Stimulated activated CD4-positive, alpha-beta T cell treated with anti-CD3 and anti-CD28 coated beads, Interleukin-12 subunit alpha, Interleukin-12 subunit beta, amount 100 ng/mL, for 4 hours (primary cell): Measurements from ENCODE around the gene RPS6KC1.

Source experiments
- DNase-seq: peaks from one replicate; pipeline ENCODE4 v3.0.0-alpha.2; 2020

Gene RPS6KC1

DNA sequence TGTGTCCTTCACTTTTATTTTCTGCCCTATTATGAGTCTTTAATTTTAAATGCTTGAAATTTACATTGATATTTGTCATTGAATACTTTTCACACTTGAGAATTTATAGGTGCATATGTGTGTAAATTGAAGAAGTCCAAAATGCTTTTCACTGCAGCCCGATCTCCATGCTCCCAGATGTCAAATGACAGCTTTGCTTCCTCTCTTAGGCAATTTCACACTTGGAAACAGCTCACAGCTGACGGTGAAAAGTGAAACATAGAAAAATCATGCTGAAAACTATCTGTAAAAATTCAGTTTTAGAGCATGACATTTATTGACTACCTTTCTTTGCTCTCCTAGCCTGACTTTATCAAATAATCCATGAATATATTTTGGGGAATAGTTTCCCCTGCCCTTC lies 196.0 kb downstream of the RPS6KC1 start:
- no peak for DNase-seq

DNA sequence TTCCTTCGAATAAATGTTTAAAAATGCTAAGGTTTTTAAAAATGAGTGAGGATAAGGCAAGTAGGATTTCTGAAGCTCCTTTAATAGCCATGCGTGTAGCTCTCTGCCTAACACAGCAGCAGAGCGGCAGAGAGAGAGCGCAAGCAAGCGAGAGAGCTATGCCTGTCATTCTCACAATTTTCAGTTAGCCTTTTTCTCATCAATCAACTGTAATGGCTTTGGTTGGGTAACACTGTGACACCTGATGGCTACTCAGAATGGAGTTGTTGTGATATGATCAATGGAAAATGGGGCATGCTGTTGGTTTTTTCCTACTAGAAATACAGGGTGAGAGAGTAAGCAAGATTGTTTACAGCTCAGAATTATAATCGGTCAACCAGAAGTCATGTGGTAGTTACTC lies 198.4 kb downstream of the RPS6KC1 start:
- no peak for DNase-seq

DNA sequence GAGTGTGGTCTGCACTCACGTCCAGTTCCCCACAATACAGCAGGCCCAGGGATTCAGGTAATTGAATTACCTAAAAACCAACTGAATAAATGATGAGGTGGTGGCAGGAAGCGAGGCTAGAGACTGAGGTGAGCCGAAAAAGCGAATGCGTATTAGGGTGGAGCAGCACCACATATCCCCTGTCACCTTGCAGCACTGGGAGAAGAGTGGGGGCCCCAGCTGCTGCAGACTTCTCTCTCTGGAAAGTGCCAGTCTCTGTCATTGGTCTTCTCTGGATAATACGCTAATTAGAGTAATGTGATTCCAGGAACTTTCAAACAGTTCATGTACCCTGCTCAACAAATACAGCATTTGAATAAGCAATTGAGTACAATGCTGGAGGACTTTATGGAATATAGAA lies 199.0 kb downstream of the RPS6KC1 start:
- no peak for DNase-seq

DNA sequence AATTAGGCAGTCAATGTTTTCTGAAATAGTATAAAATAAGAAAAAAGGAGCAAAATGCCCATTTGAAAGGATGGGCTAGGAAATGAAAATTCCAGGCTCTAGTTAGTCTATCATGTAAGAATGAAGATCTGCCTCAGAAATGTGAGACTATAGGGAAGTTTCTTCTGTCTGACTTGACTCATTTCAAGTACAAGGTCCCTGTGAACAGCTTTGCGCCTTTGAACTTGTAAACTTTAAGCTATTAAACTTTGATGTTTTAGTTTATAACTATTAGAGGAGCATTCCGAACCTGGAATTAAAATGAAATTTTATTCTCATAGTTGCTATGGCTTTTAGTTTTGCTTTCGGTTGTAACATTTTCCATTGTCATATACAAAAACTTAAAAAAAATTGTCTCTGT lies 199.4 kb downstream of the RPS6KC1 start:
- no peak for DNase-seq

DNA sequence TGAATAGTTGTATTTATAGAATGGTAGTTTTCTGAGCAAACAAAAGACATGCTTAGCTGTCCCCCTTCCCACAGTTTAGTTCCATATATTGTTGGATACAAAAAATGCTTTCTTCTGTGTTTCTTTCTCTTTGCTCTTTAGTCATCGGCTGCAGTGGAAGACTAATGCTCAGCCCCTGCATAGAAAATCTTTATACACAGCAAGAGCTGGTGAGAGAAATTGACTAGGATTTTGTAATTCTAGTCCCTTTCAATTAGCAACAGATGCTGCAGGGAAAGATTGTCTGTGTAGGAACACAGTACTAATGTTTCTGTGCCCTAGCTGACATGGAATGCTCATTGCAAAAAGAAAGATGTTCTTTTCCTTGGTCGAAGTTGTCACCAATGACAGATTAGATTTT lies 200.9 kb downstream of the RPS6KC1 start:
- no peak for DNase-seq

DNA sequence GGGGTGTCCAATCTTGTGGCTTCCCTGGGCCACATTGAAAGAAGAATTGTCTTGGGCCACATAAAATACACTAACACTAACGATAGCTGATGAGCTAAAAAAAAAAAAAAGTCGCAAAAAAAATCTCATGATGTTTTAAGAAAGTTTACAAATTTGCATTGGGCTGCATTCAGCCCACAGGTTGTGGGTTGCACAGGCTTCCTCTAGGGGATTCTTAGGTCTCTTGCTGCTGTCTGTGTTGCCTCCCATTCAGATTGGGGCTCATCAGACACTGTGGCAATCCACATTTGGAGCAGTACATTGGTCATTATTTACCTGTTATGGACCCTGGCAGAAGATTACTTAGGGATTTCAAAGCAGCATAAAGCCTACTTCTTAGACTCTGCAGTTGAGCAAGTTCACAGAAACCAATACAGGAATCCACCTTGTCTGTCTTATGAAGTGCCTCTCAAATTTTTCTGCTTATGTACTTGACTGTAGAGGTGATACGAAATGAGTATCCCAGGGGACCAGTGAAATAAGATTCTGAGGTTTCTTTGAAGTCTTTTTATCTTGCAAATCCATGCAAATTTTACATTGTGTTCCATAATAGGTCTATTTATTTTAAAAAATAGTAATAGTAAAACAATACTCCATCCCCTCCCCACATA lies 205.5 kb downstream of the RPS6KC1 start:
- DNase-seq, result no peak

DNA sequence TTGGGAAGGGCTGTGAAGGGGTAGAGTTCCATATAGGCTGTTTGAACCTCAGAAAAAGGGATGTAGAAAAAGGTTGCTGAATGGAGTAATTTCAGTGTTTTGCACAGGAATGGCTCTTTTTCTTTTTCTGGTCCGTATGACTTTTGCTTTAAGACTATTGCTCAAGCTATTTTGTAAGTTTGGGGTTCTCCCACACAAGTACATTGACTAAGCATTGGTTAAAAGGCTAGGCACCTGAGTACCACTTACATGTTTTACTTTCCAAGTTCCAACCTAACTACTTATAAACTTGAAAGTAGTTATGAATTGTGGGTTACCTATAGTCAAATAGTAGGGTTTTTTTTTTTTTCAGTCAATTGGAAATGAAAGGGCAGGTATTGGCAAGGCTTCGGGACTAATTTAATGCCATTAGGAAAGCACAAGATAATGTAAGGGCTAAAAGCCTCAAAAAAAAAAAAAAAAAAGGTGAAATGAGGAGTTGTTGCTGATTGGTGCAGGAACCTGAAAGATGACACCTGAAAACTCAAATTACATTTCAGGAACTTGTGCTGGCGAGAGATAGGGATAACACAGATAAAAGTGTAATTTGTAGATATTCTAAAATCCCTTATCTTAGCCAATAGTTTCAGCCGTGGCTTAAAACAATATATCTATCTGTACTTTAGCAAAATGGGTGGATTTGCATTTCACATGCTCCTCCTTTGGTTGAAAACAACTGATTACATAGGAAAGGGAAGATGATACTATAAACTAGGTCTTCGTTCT lies 209.5 kb downstream of the RPS6KC1 start:
- no peak for DNase-seq

DNA sequence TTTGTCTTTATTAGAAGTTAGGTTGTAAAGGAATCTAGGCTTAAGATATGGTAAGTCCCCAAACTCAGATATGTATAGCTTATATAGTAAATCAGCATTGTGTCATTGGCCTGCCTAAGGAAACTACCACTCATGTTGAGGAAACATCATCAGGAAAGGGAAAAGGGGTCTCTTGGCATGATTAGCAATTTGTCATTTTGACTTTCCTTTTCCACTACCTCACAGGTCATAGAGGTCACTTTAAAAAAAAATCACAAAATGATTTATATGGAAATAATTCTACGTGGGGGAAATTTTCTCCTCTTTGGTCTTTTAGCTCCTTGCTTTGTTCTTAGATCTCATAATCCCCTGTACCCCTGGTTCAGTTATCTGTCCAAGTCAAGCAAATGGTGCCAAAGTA lies 213.5 kb downstream of the RPS6KC1 start:
- no peak for DNase-seq

DNA sequence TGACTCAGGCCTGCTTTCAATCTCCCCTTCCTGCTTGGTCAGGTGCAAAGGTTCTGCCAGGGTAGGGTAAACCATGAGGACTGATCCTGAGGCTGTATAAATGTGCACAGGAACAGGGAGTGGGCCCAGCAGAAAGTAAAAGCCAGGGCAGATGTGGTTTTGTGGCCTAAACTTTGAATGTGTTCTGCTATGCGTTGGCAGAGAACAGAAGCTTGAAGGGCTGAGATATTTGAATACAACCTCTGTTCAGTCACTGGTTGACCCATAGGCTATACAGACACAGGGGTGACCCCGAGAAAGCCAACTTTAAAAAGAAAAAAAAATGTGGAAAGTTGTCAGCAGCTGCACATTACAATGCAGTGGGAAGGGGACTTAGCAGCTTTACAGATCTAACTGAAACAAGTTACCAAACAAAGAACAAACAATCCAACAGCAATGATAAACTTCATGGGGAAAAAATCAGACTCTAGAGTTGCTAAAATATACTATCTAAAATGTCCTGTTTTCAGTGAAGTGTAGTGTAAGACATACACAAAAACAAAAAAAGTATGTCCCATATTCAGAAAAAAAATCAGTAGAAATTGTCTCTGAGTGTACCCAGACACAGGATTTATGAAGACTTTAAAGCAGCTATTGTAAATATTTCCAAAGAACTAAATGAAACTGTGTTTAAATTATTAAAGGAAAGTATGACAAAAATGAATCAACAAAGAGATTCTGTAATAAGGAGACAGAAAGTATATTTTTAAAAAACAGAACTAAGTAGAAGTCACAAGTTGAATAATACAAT lies 216.1 kb downstream of the RPS6KC1 start:
- DNase-seq, result no peak

DNA sequence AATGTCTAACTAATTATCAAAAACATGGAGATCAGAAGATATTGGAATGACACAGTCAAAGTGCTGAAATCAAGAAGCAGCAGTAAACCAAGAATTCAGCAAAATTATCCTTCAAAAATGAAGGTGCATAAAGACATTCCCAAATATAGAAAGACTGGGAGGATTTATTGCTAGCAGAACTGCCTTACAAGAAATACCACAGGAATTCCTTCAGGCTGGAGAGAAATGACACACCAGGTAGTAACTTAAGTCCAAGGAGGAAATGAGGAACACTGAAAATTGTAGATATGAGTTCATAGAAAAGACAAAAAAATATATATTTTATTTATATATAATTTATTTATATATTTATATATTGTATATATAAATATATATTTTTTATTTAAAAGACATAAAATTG lies 217.2 kb downstream of the RPS6KC1 start:
- no peak for DNase-seq

DNA sequence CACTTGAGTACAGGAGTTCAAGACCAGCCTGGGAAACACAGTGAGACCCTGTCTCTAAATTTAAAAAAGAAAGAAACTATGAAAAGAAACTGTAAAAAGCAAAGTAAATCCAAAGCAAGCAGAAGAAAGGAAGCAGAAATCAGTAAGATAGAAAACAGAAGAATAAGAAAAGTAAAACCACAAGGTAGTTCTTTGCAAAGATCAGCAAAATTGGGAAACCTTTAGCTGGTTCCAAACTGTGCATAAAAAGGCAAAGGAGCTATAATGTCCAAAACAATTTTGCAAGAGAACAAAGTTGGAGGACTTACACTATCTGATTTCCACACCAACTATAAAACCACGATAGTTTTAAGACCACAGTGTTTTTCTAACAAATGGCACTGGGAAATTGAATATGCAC lies 218.8 kb downstream of the RPS6KC1 start:
- no peak for DNase-seq

DNA sequence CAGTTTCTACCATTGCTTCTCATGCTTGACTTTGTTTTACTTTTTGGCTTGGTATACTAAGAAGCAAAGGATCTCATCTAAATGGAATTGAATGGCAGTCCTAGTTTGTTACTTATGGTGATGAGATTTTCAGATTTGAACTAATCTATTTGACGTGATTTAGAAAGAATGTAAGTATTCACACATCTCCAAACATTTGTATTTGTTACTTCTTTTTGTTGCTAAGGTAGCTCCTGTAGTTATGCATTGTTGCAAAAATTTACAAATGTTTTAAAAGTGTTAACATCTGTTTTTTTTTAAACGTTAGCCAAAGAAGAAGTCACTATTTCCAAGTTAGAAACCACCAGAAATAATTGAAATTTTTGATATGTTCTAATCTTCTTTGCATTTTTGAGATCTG lies 222.5 kb downstream of the RPS6KC1 start:
- no peak for DNase-seq

DNA sequence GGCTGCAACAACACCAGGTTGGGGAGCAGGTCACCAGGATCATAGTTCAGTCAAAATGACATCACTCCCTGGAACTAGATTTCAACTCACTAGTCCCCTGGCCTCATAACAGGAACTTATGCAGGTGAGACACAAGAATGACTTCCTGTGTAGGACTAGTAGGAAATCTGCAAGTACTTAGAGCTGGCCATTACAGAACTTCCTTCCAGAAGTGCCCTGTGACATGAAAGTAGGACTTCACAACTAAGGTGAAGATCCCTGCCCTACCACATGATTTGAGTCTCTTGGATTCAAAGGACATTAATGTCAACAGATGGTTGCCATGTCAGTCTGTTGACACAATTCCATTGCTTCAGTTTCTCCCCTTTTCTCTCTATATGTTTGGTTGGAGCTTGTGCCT lies 223.1 kb downstream of the RPS6KC1 start:
- DNase-seq, result no peak

DNA sequence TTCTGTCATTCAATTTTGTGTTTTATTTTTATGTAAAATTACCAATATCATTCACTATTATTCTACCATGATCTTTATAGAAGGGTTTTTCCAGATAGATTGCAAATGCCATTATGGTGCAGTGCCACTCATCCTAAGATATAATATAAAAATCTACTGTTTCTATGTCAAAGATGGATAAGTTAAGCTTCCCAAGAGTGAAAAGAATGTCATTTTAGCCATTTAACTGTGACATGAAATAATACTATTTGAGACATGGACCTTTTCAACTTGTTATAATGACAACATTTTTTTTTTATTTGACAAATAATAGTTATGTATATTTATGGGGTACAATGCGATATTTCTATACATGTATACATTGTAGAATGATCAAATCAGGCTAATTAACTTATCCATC lies 224.3 kb downstream of the RPS6KC1 start:
- no peak for DNase-seq

DNA sequence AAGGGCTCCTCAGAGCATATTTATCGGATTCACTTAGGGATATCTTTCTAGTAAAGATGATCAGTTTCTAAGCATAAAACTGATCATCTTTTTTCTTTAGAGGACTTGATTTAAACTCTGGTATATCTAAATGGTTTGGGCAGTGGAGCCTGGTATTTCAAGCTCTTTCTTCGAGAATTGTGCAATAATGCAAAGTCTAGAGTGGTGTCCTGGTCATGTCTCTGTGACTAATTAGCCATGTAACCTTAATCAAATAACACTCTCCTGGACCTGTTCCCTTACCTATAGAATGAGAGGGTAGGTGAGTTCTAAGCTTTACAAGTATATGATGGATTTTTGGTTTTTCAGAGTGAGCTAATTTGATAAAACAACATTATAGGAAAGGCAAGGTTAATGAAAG lies 225.2 kb downstream of the RPS6KC1 start:
- no peak for DNase-seq

DNA sequence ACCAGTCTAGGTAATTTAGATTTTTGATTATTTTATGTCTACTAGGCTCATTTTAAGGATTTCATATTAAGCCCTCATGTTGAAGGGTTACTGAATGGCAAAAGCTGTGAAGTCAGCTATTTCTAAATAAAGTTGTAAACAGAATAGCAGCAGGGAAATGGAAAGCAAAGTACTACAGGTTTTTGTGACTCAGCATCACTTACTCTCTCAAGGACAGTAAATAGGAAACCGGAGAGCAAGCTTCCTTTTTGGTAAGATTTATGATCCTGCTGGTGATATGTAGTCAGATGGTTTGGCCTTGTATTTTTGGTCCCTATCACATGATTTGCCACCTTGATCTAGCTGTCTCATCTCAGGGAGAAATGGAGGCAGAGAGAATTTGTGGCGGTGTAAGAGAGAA lies 226.0 kb downstream of the RPS6KC1 start:
- DNase-seq, result no peak

DNA sequence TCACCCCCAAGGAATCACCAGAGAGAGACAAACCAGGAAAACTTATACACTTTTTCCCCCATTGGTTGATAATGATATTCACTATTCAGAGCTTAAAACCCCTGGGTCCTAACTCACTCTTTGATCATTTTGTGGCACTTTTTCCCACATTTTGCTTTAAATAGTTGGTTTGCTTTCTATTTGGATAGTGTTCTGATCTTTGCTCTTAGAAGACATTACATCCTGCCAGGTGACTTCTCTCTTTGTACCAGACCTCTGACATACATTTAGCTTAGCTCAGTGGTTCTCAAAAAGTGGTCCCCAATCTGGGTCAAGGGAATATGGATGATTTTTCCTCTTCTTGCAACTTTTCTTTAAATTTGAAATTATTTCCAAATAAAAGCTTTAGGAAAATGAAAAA lies 228.4 kb downstream of the RPS6KC1 start:
- no peak for DNase-seq

DNA sequence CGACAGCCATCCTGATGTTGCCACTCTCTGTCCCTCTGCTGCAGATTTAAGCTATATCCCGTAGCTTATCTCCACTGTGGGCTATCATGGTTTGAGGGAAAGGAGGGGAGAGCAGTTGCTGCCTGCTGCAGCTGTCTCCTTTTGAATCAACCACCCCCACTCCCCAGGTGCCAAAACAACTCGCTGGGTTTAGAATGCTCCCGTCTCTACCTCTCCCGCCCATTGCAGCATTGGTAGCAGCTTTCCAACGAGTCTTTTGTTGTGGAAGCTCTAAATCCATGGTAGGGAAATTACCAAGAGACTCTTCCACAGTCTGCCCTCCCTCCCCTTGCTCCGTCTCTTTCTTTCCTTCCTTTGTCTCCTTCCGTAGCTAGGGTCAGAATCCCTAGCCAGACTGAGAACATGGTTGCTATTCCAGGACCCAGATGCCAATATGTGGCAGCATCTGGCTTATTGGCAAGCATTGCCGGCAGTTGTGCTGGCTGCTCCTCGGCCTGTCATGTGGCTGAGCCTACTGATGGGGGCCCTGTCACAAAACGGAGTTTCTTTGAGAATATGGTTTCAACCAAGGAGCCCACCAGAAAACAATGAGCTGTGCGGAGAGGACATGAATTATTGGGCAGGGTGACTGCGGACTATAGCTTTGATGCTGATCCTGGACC lies 230.7 kb downstream of the RPS6KC1 start:
- DNase-seq, result no peak

DNA sequence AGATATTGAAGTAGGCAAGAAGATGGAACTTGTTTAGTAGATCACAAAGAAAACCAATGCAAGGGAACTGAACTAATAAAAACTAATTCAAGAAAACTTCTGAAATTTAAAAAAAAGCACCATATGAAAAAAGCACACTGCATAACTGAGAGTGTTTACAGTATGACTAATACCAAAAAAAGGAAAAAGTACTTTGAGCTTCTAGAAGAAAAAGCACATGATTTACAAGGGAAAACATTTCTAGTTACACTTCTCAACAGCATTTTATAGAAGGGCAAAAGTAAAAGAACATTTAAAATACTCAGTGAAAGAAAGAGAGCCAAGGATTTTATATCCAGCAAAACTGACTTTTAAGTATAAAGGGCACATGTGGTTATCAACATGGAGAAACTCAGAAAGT lies 233.6 kb downstream of the RPS6KC1 start:
- DNase-seq, result no peak

DNA sequence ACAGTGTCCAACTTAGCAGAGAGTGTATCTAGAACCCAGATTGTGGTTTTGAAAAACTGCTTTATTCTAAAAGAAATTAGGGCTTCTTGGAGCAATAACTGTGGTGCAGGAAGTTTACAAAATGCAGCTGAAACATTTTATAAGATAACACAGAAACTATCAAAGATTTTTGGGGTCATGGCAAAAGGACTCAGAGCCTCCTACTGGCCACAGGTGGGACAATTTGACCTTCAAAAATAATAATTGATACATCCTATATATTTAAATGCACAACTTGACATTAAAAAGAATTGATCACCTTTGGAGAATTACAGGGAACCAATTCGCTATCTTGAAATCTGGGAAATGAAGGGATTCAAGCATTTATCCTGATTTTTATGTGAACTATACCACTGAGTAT lies 235.2 kb downstream of the RPS6KC1 start:
- DNase-seq, result no peak

DNA sequence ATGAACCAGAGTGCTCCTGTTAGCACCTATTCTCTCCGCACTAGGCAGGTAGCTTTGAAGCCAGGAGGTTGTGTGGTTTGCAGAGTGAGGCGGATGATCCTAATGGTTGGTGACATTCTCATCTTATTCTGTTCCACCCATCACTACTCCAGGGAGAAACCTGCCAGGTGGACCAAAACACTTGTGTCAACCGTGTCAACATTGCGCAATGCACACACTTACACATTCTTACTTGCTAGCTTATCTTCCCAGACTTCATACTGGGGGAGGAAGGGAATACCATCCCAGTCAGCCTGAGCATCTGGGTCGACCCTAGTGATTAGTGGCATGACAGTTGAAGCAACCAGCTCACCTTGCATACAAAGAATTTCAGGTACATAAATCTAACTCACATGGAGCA lies 236.9 kb downstream of the RPS6KC1 start:
- DNase-seq, result no peak

DNA sequence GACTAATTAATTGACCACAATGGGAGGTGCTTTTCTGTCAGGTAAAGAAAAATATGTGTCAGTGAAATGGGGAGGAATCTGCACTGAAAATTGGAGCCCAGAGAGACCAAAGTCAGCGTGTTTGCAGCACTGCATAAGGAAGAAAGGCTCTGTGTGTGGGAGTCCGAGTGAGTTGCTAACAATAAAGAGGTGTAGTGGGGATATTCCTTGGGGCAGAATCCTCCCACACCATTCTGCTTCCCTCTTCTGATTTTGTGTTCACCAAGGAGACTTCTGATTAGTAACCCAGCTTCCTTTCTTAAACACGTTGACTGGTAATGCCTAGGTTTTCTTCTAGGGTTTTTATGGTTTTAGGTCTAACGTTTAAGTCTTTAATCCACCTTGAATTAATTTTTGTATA lies 240.5 kb downstream of the RPS6KC1 start:
- no peak for DNase-seq

DNA sequence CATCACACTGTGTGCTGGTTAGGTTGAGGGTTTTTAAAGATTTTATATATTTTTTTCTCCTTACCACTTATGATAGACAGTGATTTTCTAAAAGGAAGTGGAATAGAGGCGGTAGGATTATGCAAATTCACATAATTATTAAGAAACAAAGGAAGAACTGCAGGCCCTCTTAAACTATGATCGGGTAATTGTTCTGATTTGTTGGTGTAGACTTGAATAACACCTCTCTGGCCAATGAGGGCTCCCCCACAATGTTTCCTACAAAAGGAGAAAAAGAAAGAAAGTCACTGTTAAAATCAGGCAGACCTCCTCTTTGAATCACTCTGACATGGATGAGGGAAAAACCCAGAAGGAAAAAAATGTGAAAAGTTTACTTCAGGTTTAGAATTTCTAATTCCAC lies 241.6 kb downstream of the RPS6KC1 start:
- no peak for DNase-seq

DNA sequence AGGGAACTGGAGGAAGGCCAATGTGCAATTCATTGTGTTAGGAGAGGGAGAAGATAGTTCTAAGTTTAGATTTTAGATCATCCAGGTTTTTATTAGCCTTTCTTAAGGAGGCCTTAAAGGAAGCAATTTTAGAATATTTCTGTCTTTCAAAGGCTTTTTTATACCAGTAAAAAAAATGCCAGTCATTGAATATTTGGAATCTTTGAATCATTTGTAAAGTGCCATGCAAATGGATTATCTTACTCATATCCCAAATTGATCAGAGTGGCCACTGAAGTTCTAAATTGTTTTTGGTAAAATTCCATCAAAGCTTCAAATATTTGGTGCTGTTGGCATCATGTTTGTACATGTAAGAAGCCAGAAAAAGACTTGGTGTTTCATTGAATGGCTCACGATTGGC lies 244.8 kb downstream of the RPS6KC1 start:
- no peak for DNase-seq
